GM21526 (cell line): Measurements from ENCODE around the gene SMAD2.
"Not testable (repeated sequence)": the region's sequence is repeated elsewhere in the genome, so short reads cannot be mapped to it uniquely, and the experiment has no call there.

ENCODE experiments used
- ATAC-seq: cut with Tn5 transposase; IDR thresholded peaks from one replicate; pipeline ENCODE4 v1.9.1; 2021; ENCODE audit warnings: moderate library complexity; ENCODE audit not compliant: unreplicated experiment, low FRiP score

The SMAD2 gene

GRCh38 chr18:47858607-47859006, 71.9 kb downstream of the SMAD2 start:
- no peak for ATAC-seq

- ATAC-seq: no peak
Measured at GRCh38 chr18:47847635-47848034, 82.8 kb downstream of the SMAD2 start.

GRCh38 chr18:47846431-47846830, 84.0 kb downstream of the SMAD2 start:
- ATAC-seq: no peak

- no peak for ATAC-seq
Measured at GRCh38 chr18:47844828-47845498, 85.5 kb downstream of the SMAD2 start.

- ATAC-seq: no peak
Measured at GRCh38 chr18:47842836-47843235, 87.6 kb downstream of the SMAD2 start.

- ATAC-seq: no peak
Measured at GRCh38 chr18:47838396-47838795, 92.1 kb downstream of the SMAD2 start.

- no peak for ATAC-seq
Measured at GRCh38 chr18:47832348-47832747, 98.1 kb downstream of the SMAD2 start.

- no peak for ATAC-seq
Measured at GRCh38 chr18:47831351-47831750, 99.1 kb downstream of the SMAD2 start.

GRCh38 chr18:47830772-47831171, 99.7 kb downstream of the SMAD2 start:
- ATAC-seq: no peak

- ATAC-seq: no peak
Measured at GRCh38 chr18:47829831-47830230, 100.6 kb downstream of the SMAD2 start.

- not testable (repeated sequence) for ATAC-seq
Measured at GRCh38 chr18:47828031-47828430, 102.4 kb downstream of the SMAD2 start.

GRCh38 chr18:47826157-47827074, 104.0 kb downstream of the SMAD2 start:
- ATAC-seq: no peak

GRCh38 chr18:47821314-47821713, 109.1 kb downstream of the SMAD2 start:
- ATAC-seq: no peak

- ATAC-seq: no peak
Measured at GRCh38 chr18:47817795-47818077, 112.7 kb downstream of the SMAD2 start.

- ATAC-seq: no peak
Measured at GRCh38 chr18:47817017-47817794, 113.3 kb downstream of the SMAD2 start.

- ATAC-seq: no peak
Measured at GRCh38 chr18:47815486-47816270, 114.8 kb downstream of the SMAD2 start.

- ATAC-seq: no peak
Measured at GRCh38 chr18:47809420-47809819, 121.0 kb downstream of the SMAD2 start.

- ATAC-seq: no peak
Measured at GRCh38 chr18:47802802-47803201, 127.7 kb downstream of the SMAD2 start.

- no peak for ATAC-seq
Measured at GRCh38 chr18:47801817-47802216, 128.6 kb downstream of the SMAD2 start.

- ATAC-seq: no peak
Measured at GRCh38 chr18:47800756-47801155, 129.7 kb downstream of the SMAD2 start.
